NB4 (cell line): ENCODE results near the gene AXIN2.

ENCODE experiments used
- DNase-seq: peaks from one replicate; pipeline ENCODE4 v3.0.0; 2010; ENCODE audit warnings: low read depth
- H3K4me3 ChIP-seq: one replicate; pipeline ENCODE4 v1.5.1; 2011; ENCODE audit warnings: mild to moderate bottlenecking, low read depth, low read length, moderate library complexity
- MYC ChIP-seq: IDR thresholded peaks from 2 replicates; pipeline ENCODE4 v1.6.1; 2011; ENCODE audit warnings: low read depth, low read length
- POLR2A ChIP-seq: IDR thresholded peaks from 2 replicates; pipeline ENCODE4 v1.6.1; 2011; ENCODE audit warnings: mild to moderate bottlenecking; ENCODE audit not compliant: insufficient read length; ENCODE audit errors: extremely low read depth
- TF ChIP-seq, protein P1 (sequence below): IDR thresholded peaks from 2 replicates; pipeline ENCODE4 v1.6.1; 2011; ENCODE audit warnings: low read depth, low read length
- TF ChIP-seq, protein P2 (sequence below): IDR thresholded peaks from one replicate; pipeline ENCODE4 v1.5.1; 2012; ENCODE audit warnings: low read depth, low read length

The AXIN2 gene

DNA sequence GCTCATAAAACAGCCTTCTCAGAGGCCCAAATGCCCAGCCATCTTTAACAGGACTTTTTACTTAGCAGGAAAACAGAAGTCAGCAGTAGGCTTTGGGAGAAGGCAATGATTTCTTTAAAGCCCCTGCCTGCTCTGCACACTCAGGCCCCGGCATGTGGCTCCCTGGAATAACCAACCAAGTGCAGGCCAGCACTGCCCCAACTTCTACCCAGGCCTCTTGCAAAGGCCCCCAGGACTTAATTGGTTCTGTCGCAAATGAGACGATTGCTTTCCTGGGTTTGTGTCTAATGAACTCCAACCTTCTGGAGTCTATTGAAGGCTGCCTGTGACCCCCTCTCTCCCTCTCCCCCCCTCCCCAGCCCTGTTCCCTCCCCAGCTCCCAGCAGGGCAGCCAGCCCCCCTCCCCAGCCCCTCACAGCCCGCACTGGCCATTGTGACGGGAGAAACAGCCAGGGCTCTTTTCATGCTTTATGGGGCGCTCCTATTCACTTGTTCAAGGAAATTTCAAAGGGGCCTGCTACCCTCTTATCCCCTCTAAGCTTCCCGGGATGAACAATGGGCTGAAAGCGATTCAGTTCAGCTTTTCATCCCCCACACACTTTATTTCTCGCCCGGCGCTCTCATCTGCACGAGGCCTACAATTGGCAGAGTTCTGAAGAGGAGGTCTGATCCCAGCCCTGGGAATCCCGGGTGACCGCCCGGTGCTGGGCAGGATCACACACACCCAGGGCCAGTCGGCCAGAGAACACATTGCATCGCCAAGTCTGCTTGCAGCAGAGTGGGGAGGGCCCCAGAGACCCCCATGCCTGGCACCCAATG is 15.5 kb downstream of the AXIN2 start:
- H3K4me3 ChIP-seq: no peak overlapping the region
- DNase-seq: no peak
- no peak for TF ChIP-seq MYC
- TF ChIP-seq POLR2A: no peak
- TF ChIP-seq, protein P1, sequence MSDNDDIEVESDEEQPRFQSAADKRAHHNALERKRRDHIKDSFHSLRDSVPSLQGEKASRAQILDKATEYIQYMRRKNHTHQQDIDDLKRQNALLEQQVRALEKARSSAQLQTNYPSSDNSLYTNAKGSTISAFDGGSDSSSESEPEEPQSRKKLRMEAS: no peak
- TF ChIP-seq, protein P2, sequence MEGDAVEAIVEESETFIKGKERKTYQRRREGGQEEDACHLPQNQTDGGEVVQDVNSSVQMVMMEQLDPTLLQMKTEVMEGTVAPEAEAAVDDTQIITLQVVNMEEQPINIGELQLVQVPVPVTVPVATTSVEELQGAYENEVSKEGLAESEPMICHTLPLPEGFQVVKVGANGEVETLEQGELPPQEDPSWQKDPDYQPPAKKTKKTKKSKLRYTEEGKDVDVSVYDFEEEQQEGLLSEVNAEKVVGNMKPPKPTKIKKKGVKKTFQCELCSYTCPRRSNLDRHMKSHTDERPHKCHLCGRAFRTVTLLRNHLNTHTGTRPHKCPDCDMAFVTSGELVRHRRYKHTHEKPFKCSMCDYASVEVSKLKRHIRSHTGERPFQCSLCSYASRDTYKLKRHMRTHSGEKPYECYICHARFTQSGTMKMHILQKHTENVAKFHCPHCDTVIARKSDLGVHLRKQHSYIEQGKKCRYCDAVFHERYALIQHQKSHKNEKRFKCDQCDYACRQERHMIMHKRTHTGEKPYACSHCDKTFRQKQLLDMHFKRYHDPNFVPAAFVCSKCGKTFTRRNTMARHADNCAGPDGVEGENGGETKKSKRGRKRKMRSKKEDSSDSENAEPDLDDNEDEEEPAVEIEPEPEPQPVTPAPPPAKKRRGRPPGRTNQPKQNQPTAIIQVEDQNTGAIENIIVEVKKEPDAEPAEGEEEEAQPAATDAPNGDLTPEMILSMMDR: no peak

DNA sequence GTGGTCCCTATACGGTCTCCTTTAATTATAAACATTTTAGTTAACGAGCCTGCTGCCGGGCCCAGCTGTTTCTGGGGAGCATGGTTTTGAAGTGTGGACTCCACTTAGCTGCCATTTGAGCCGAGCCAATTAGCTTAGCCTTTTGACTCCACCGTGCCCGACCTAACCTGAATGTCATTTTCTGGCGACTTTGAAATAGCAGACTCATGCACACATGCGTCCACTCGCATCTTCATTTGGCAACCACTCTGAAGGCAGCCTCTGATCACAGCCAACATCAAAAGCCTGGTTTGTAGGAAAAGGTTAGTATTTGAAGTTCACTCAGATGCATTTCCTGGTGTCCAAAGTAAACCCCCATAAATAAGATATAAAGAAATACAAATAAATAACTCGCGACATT is 16.8 kb downstream of the AXIN2 start:
- no peak for DNase-seq
- TF ChIP-seq MYC (no peak), POLR2A (no peak)
- TF ChIP-seq, protein P1: no peak
- TF ChIP-seq, protein P2: no peak
- no peak overlapping the region for H3K4me3 ChIP-seq

DNA sequence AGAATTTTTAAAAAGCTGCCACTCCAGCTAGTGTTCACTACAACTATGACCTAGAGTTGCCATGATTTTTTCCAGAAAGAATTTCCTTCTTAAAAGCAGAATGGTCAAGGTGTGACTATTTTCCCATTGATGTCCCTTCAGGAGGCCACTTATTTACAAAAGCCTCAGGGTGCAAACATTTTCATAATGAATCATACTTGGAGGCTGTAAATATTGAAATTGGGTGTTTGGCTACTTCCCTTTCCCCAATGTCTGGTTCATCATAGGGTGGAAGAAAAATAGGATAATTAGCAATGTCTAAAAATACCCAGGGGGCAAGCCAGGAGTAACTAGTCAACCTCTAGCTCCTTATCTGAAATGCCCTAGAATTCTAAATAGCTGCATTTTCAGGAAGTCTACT is 18.8 kb downstream of the AXIN2 start:
- DNase-seq: no peak
- H3K4me3 ChIP-seq: no peak overlapping the region
- no peak for TF ChIP-seq MYC
- no peak for TF ChIP-seq POLR2A
- TF ChIP-seq, protein P2: no peak
- TF ChIP-seq, protein P1: no peak

DNA sequence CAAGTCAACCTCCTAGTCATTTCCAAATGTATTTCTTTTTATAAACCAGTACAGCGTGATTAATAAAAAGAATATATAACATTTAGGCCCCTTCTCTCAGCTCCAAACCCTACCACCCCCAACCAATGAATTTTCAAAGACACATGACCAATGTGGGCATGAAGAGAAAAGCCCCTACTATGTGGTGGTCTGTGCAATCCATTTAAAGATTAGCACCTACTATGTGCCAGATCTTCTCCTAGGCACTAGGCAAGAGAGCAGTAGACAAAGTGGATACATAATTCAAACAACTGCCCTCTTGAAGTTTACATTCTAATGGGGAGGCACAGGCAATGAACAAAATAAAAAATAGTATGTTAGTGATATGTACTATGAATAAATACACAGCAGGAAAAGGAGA is 19.4 kb downstream of the AXIN2 start:
- H3K4me3 ChIP-seq: no peak overlapping the region
- no peak for TF ChIP-seq MYC
- no peak for DNase-seq

DNA sequence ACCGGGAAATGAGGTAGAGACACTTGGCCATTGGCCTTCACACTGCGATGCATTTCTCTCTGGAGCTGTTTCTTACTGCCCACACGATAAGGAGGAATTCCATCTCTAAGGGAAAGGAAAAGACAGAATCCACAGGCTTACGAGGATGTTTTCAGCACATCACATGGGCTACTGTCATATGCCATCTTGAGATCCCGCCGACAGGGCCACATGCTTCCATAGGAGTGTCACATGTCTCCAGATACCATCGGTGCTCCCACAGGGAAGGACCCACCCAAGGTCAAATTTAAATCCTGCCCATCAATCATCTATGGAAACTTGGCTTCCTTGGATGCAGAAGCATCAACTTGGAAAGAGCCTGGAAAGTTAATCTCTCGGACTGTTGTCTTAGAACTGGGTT is 20.0 kb downstream of the AXIN2 start:
- H3K4me3 ChIP-seq: no peak overlapping the region
- no peak for DNase-seq
- TF ChIP-seq, protein P1: no peak
- TF ChIP-seq MYC (no peak), POLR2A (no peak)
- TF ChIP-seq, protein P2: no peak

DNA sequence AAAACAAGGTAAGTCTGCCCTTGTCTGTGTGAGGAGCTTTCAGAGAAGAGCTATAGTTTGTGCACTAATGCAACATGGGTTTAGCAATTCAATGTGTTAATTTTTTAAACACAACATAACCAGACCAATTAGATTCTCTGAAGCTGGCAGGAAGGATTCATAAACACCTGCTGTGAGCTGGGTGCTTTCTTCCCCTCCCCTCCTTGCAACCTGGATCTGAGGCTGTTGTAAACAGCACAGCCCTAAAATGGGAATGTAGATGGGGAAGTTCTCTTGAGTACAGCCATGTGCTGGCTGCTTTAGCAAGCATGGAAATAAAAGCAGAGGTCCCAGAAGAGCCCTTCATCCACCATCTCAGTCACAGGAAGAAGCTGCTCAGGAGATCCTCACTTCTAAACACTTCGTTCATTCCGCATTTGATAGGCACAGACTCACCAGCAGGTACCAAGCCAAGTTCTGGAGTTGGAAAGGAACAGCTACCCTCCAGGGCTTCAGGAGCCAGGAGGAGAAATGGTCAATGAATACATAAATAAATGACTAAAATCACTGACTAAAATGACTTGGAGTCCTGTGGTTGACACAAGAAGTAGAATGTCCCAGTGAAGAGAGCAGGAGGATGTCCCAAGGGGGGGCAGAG is 21.7 kb downstream of the AXIN2 start:
- TF ChIP-seq MYC (no peak), POLR2A (no peak)
- TF ChIP-seq, protein P2: no peak
- TF ChIP-seq, protein P1: no peak
- H3K4me3 ChIP-seq: no peak overlapping the region
- no peak for DNase-seq
